Activated T-helper 2 cell treated with anti-CD3 and anti-CD28 coated beads, Interferon-gamma antibody, Interleukin-2, Interleukin-4, amounts not matched to agents 10 μg/mL and 5 μg/mL and 100 μg/mL, durations not matched to agents 14 hours and 24 hours and 36 hours (primary cell): ENCODE results near the gene ZNF460. TPM values are rescaled to one million over a fixed set of nuclear protein-coding genes. Genes with fewer than 3 reads are reported as not detected.
"Not testable (repeated sequence)": the region's sequence is repeated elsewhere in the genome, so short reads cannot be mapped to it uniquely, and the experiment has no call there.

ENCODE experiments used
- DNase-seq: peaks from one replicate; pipeline ENCODE4 v3.0.0; 2021; ENCODE audit warnings: low spot score
- H3K27ac Mint-ChIP-seq: one replicate; pipeline ENCODE4 v1.8.0; 2021; ENCODE audit warnings: mixed read lengths
- H3K27me3 Mint-ChIP-seq: one replicate; pipeline ENCODE4 v1.8.0; 2021; ENCODE audit warnings: low read depth, mixed read lengths
- H3K36me3 Mint-ChIP-seq: one replicate; pipeline ENCODE4 v1.8.0; 2021; ENCODE audit warnings: low read depth, mixed read lengths
- H3K4me1 Mint-ChIP-seq: one replicate; pipeline ENCODE4 v1.8.0; 2021; ENCODE audit warnings: low read depth, mixed read lengths
- H3K4me3 Mint-ChIP-seq: one replicate; pipeline ENCODE4 v1.8.0; 2021; ENCODE audit warnings: low read depth, mild to moderate bottlenecking, moderate library complexity, mixed read lengths
- H3K9me3 Mint-ChIP-seq: one replicate; pipeline ENCODE4 v1.8.0; 2021; ENCODE audit warnings: mixed read lengths
- intact Hi-C: fragments of 100-400 bp; cut with micrococcal nuclease; formaldehyde crosslinking; loops from one replicate; pipeline ENCODE4 v1.15.1; 2023
- total RNA-seq: library from RNA; stranded (reverse); gene quantifications from 2 replicates; pipeline ENCODE4 v1.2.3, GENCODE V29; 2022

Gene ZNF460
- total RNA-seq, 1 donor from 2014 or later, result 40.2 TPM

- Mint-ChIP-seq H3K36me3 (peaks cover 84% of the 10 kb centered on the region), H3K9me3 (peaks cover 69% of the 10 kb centered on the region)
- H3K4me1 Mint-ChIP-seq, H3K4me3 Mint-ChIP-seq, H3K27ac Mint-ChIP-seq, DNase-seq, intact Hi-C loops, H3K27me3 Mint-ChIP-seq: not testable (repeated sequence)
Observed at GRCh38 chr19:57253767-57254166, 26.5 kb upstream of the ZNF460 start.

DNA sequence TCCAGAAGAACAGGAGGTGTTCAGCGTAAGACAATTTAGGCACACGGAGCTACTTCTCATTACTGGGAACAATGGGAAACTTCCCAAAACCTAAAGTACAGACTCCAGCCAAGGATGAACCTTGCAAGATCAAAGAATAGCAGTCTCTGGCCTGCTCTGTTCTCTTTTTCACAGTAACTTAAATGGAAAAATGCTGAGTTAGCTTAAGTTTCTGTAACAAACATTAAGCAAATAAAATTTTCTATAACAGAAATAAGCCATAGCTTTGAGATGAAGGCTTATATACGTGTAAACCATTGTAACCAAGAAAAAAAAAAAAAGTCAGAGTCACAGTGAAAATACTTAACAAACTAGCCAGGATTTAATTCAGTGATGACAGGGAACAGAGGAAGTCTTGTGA, 18.2 kb upstream of the ZNF460 start:
- no peak overlapping the region for H3K4me3 Mint-ChIP-seq
- H3K9me3 Mint-ChIP-seq, result peaks cover 72% of the 10 kb centered on the region
- peaks cover 37% of the 10 kb centered on the region for H3K36me3 Mint-ChIP-seq
- H3K27ac Mint-ChIP-seq, result no peak overlapping the region
- H3K27me3 Mint-ChIP-seq, result no peaks in the 10 kb centered on the region
- intact Hi-C loops, result no loop called here
- H3K4me1 Mint-ChIP-seq, result no peaks in the 10 kb centered on the region
- DNase-seq, result no peak

GRCh38 chr19:57263244-57263741, 17.0 kb upstream of the ZNF460 start:
- H3K27ac Mint-ChIP-seq, result no peak overlapping the region
- peaks cover 68% of the 10 kb centered on the region for H3K9me3 Mint-ChIP-seq
- intact Hi-C loops, result no loop called here
- no peaks in the 10 kb centered on the region for H3K4me1 Mint-ChIP-seq
- DNase-seq, result no peak
- H3K36me3 Mint-ChIP-seq, result peaks cover 30% of the 10 kb centered on the region
- H3K27me3 Mint-ChIP-seq, result no peaks in the 10 kb centered on the region
- no peak overlapping the region for H3K4me3 Mint-ChIP-seq

DNA sequence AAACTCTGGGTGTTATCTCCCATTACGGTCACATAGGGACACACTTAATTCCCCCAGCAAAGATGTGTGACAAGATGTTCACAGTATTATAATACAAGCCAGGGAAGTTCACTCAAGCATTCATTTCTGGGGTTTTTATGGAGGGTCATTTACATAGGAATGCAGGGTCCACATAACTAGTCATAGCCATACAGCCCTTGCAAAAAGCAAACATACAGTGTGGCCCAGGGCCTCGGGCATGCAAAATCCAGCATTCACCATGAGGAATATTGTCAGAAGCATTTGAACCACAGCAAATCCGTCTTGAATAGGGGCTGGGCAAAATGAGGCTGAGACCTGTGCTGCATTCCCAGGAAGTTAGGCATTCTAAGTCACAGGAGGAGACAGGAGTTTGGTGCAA, 13.0 kb upstream of the ZNF460 start:
- no peak for DNase-seq
- intact Hi-C loops, result no loop called here
- H3K4me3 Mint-ChIP-seq, result no peak overlapping the region
- H3K9me3 Mint-ChIP-seq, result peaks cover 48% of the 10 kb centered on the region
- no peaks in the 10 kb centered on the region for H3K27me3 Mint-ChIP-seq
- H3K36me3 Mint-ChIP-seq, result peaks cover 3% of the 10 kb centered on the region
- H3K27ac Mint-ChIP-seq, result no peak overlapping the region
- H3K4me1 Mint-ChIP-seq, result no peaks in the 10 kb centered on the region

GRCh38 chr19:57269515-57270250, 10.6 kb upstream of the ZNF460 start:
- Mint-ChIP-seq H3K36me3 (peaks cover 3% of the 10 kb centered on the region), H3K27me3 (no peaks in the 10 kb centered on the region), H3K4me1 (no peaks in the 10 kb centered on the region), H3K9me3 (peaks cover 42% of the 10 kb centered on the region), H3K27ac (no peak overlapping the region), H3K4me3 (no peak overlapping the region)
- DNase-seq, result no peak
- intact Hi-C loops, result no loop called here

- Mint-ChIP-seq H3K4me1 (no peaks in the 10 kb centered on the region), H3K4me3 (no peak overlapping the region), H3K27me3 (no peaks in the 10 kb centered on the region), H3K36me3 (peaks cover 3% of the 10 kb centered on the region), H3K27ac (no peak overlapping the region), H3K9me3 (peaks cover 26% of the 10 kb centered on the region)
- no peak for DNase-seq
- intact Hi-C loops, result no loop called here
Observed at GRCh38 chr19:57271280-57271679, 9.0 kb upstream of the ZNF460 start.

DNA sequence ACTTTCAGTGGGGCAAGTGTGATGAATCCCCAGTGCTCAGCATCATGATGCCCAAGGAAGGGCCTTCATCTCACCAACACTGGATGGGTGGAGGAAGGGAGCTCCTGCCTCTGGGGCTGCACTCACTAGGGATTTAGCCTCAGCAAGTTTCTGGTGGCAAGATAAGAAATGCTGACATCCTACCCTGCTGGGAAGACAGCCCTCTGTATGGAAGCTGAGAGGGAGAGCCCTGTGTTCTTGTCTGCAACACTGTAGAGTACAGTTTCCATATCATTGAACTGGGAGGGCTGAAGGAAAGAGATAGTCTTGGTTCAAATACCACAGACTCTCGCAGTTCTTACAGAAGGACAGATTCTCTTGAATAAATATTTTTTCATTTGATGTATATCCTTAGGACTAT, 7.3 kb upstream of the ZNF460 start:
- no peaks in the 10 kb centered on the region for H3K4me1 Mint-ChIP-seq
- intact Hi-C loops, result no loop called here
- no peak overlapping the region for H3K27ac Mint-ChIP-seq
- no peak overlapping the region for H3K4me3 Mint-ChIP-seq
- no peaks in the 10 kb centered on the region for H3K27me3 Mint-ChIP-seq
- peaks cover 7% of the 10 kb centered on the region for H3K36me3 Mint-ChIP-seq
- peaks cover 17% of the 10 kb centered on the region for H3K9me3 Mint-ChIP-seq
- no peak for DNase-seq

GRCh38 chr19:57276430-57276829, 3.9 kb upstream of the ZNF460 start:
- intact Hi-C loops, result no loop called here
- no peak overlapping the region for H3K27ac Mint-ChIP-seq

DNA sequence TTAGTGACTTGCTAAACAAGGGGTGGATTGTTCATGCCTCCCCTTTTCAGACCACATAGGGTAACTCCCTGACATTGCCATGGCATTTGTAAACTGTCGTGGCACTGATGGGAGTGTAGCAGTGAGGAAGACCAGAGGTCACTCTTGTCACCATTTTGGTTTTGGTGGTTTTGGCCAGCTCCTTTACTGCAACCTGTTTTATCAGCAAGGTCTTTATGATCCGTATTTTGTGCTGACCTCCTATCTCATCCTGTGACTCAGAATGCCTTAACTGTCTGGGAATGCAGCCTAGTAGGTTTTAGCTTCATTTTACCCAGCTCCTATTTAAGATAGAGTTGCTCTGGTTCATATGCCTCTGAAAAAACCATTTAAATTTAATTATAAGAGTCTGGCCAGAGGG, 1.8 kb upstream of the ZNF460 start:
- H3K4me3 Mint-ChIP-seq, intact Hi-C loops, DNase-seq, H3K27ac Mint-ChIP-seq, H3K9me3 Mint-ChIP-seq, H3K27me3 Mint-ChIP-seq: not testable (repeated sequence)
- peaks cover 31% of the 10 kb centered on the region for H3K36me3 Mint-ChIP-seq
- H3K4me1 Mint-ChIP-seq, result peaks cover 19% of the 10 kb centered on the region

More at GRCh38 chr19:57276430-57276829, 3.9 kb upstream of the ZNF460 start:
- peaks cover 4% of the 10 kb centered on the region for H3K4me1 Mint-ChIP-seq
- peaks cover 9% of the 10 kb centered on the region for H3K9me3 Mint-ChIP-seq
- no peaks in the 10 kb centered on the region for H3K27me3 Mint-ChIP-seq
- DNase-seq, result no peak
- no peak overlapping the region for H3K4me3 Mint-ChIP-seq
- H3K36me3 Mint-ChIP-seq, result peaks cover 12% of the 10 kb centered on the region

DNA sequence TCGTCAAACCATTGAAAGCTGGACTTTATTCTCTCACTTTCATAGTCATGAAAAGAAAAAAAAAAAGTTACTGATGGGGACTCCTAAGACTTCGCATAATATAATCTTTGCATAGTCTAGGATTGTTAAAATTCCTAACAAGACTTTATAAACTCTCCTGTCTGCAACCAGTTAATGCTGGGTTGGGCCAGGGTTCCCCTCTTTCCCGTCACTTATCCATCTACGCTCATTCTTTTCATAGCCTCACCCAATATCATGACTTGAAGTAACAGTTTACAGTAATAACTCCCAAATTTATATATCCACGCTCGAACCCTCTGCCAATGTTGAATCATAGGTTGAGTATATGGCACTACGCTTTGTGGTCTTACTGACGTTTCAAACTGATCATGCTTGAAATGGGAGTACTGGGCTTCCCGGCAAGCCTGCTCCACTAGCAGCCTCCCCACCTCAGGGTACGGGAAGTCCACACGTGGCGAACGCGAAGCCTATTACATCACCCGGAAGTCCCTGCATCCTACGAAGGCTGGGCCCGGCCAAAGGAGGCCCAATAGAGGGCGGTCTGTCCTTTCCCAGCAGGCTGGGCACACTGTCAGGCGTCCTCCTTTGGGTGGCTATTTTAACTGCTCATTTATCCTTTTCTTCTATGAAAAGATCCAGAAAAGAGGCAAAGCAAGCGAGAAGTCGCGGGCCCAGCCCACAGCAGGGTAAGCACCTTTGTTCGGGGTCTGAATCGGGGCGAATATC, 694 bp upstream of the ZNF460 start:
- intact Hi-C loops, result loop anchor here (1.0 to 5.0 kb wide), 6 partner anchors 39 to 110 kb away; partner anchors contain the start of genes TRAPPC2B, ZNF264, ZNF304 and ZNF543
- H3K4me1 Mint-ChIP-seq, result peaks cover 21% of the 10 kb centered on the region
- no peaks in the 10 kb centered on the region for H3K27me3 Mint-ChIP-seq
- peaks cover 40% of the 10 kb centered on the region for H3K36me3 Mint-ChIP-seq
- peak overlapping the region; percentile 15 for H3K4me3 Mint-ChIP-seq
- H3K27ac Mint-ChIP-seq, result no peak overlapping the region
- peaks cover 3% of the 10 kb centered on the region for H3K9me3 Mint-ChIP-seq
- DNase-seq, result peak; percentile 73

DNA sequence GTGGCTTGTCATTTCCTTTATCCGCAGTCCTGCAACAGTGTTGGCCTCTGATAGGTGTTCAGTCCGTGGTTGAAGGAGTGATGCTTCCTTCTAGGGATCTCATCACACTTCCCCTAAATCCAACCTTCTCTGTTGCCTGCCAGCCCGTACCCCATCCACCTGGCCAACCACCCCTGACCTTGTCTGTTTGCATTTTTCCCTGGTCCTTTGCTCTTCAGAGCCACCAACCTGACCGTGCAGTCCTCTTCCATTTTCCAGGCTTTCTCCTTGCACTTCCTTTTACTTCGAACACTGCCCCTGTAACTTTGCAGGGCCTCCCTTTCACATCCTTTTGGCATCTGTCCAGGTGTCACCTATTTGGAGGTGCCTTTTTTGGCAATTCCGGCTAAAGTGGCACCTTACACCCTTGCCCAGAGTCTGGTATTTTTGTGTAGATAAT, 696 bp downstream of the ZNF460 start:
- H3K27me3 Mint-ChIP-seq, result no peaks in the 10 kb centered on the region
- H3K9me3 Mint-ChIP-seq, result peaks cover 12% of the 10 kb centered on the region
- peaks cover 26% of the 10 kb centered on the region for H3K4me1 Mint-ChIP-seq
- intact Hi-C loops, result loop anchor here (1.0 to 5.0 kb wide), 6 partner anchors 39 to 108 kb away; partner anchors contain the start of genes TRAPPC2B, ZNF264, ZNF304 and ZNF543
- peak; percentile 10 for DNase-seq
- H3K36me3 Mint-ChIP-seq, result peaks cover 54% of the 10 kb centered on the region
- H3K4me3 Mint-ChIP-seq, result no peak overlapping the region
- H3K27ac Mint-ChIP-seq, result no peak overlapping the region

GRCh38 chr19:57282011-57282643, 1.8 kb downstream of the ZNF460 start:
- intact Hi-C loops, result loop anchor here (5.0 kb wide), 1 partner anchor 90 kb away; the partner anchor contains the start of gene ZNF264
- Mint-ChIP-seq H3K27me3 (no peaks in the 10 kb centered on the region), H3K9me3 (peaks cover 20% of the 10 kb centered on the region), H3K4me1 (peaks cover 26% of the 10 kb centered on the region), H3K27ac (peak overlapping the region; percentile 77), H3K4me3 (peak overlapping the region; percentile 72), H3K36me3 (peaks cover 65% of the 10 kb centered on the region)
- DNase-seq, result no peak
